HCT116 (cell line): Measurements from ENCODE around the gene ARF1. TPM values are rescaled to one million over a fixed set of nuclear protein-coding genes. Genes with fewer than 3 reads are reported as not detected.
A peak's percentile ranks its signal among the peaks of the same experiment; 100 is the strongest.

Experiments
- ATAC-seq: fragments of 200-7000 bp; cut with Tn5 transposase; 2 replicates; pipeline ENCODE4 v1.9.1; 2020; ENCODE audit warnings: mild to moderate bottlenecking, moderate library complexity
- BruUV-seq: library from RNA; stranded (reverse); fragments of 400-500 nt; replicated peaks from 2 replicates; lab custom pipeline; 2021; lab: Mats Ljungman, UMichigan
- CTCF ChIA-PET: fragments of 300-600 bp; sonication (Branson Sonifier 250); formaldehyde crosslinking; loops from one replicate; lab custom pipeline; 2021; ENCODE audit warnings: antibody characterized with exemption; lab: Charles Lee
- POLR2A ChIA-PET: fragments of 300-600, 350-600 bp; sonication (Branson Sonifier 250); formaldehyde crosslinking; loops from one replicate; lab custom pipeline; 2021; ENCODE audit warnings: antibody characterized with exemption; lab: Charles Lee
- RAD21 ChIA-PET, 2 experiments: fragments of 300-600 bp; sonication (Branson Sonifier 250); formaldehyde crosslinking; loops; one replicate each; lab custom pipeline; 2023; ENCODE audit warnings: low total read pairs in 2 of 2; ENCODE audit not compliant: uncharacterized antibody in 2 of 2, unreplicated experiment in 2 of 2, low non-redundant PET in 1 of 2; lab: Charles Lee
- DNase-seq: peaks from one replicate; pipeline ENCODE4 v3.0.0-alpha.2; 2010; ENCODE audit warnings: low read depth, low spot score
- H2AFZ ChIP-seq: fragments of 200-600 bp; shearing (Covaris generic), sonication (generic); 2 replicates; pipeline ENCODE4 v1.6.1; 2017; ENCODE audit warnings: low read depth, mixed run types, mixed read lengths, antibody characterized with exemption, low read length; ENCODE audit not compliant: poor library complexity, severe bottlenecking
- H3K27ac ChIP-seq: 2 replicates; pipeline ENCODE4 v1.5.1; 2012; ENCODE audit warnings: low read depth, low read length
- H3K27me3 ChIP-seq: fragments of 200-600 bp; sonication (generic); 2 replicates; pipeline ENCODE4 v1.6.1; 2016; ENCODE audit warnings: mixed run types, low read length, mixed read lengths; ENCODE audit not compliant: insufficient read depth
- H3K36me3 ChIP-seq, 2 experiments: fragments of 200-500 bp in 1 of 2; fragments of 200-600 bp in 1 of 2; sonication (Bioruptor generic) in 1 of 2; sonication (generic) in 1 of 2; 2 replicates each; pipeline versions ENCODE4 v1.5.1 to v1.6.1; 2014 to 2016; ENCODE audit warnings: low read length in 2 of 2, inconsistent platforms in 1 of 2, mixed read lengths in 1 of 2, mixed run types in 1 of 2; ENCODE audit not compliant: insufficient read depth in 2 of 2, control insufficient read depth in 1 of 2
- H3K4me1 ChIP-seq, 2 experiments: fragments of 200-600 bp in 1 of 2; sonication (generic) in 1 of 2; 2 replicates each; pipeline versions ENCODE4 v1.5.1 to v1.6.1; 2012 to 2017; ENCODE audit warnings: low read length in 2 of 2, inconsistent platforms in 1 of 2, mild to moderate bottlenecking in 1 of 2, mixed read lengths in 1 of 2, mixed run types in 1 of 2, moderate library complexity in 1 of 2; ENCODE audit not compliant: insufficient read depth in 2 of 2, control insufficient read depth in 1 of 2
- H3K4me2 ChIP-seq: fragments of 200-600 bp; sonication (generic); 2 replicates; pipeline ENCODE4 v1.6.1; 2017; ENCODE audit warnings: mixed run types, low read length, mixed read lengths
- H3K4me3 ChIP-seq, 2 experiments: fragments of 200-600 bp in 1 of 2; sonication (generic) in 1 of 2; replicated peaks in 1 of 2; 2 replicates each; pipeline ENCODE4 v1.5.1; 2011 to 2016; ENCODE audit warnings: low read length in 2 of 2, control low read depth in 1 of 2, low read depth in 1 of 2, mild to moderate bottlenecking in 1 of 2, mixed read lengths in 1 of 2, mixed run types in 1 of 2
- H3K79me2 ChIP-seq: fragments of 200-600 bp; sonication (generic); 2 replicates; pipeline ENCODE4 v1.6.1; 2017; ENCODE audit warnings: mild to moderate bottlenecking, mixed run types, low read length, moderate library complexity, mixed read lengths; ENCODE audit not compliant: insufficient read depth
- H3K9ac ChIP-seq: fragments of 200-600 bp; sonication (generic); 2 replicates; pipeline ENCODE4 v1.6.1; 2016; ENCODE audit warnings: low read length, mixed read lengths
- H3K9me2 ChIP-seq: fragments of 200-600 bp; sonication (generic), shearing (Covaris generic); 2 replicates; pipeline ENCODE4 v1.6.1; 2017; ENCODE audit warnings: mixed run types, mild to moderate bottlenecking, moderate library complexity; ENCODE audit not compliant: insufficient read depth
- H3K9me3 ChIP-seq, 2 experiments: fragments of 200-500 bp in 1 of 2; fragments of 200-600 bp in 1 of 2; sonication (Bioruptor generic) in 1 of 2; sonication (generic) in 1 of 2; 2 replicates each; pipeline ENCODE4 v1.6.1; 2014 to 2017; ENCODE audit warnings: low read length in 2 of 2, mixed read lengths in 2 of 2, inconsistent platforms in 1 of 2, low read depth in 1 of 2, mild to moderate bottlenecking in 1 of 2, mixed run types in 1 of 2, moderate library complexity in 1 of 2; ENCODE audit not compliant: control insufficient read depth in 1 of 2, insufficient read depth in 1 of 2
- H4K20me1 ChIP-seq: fragments of 200-600 bp; sonication (generic), shearing (Covaris generic); 2 replicates; pipeline ENCODE4 v1.6.1; 2017; ENCODE audit warnings: mixed run types, mild to moderate bottlenecking, moderate library complexity; ENCODE audit not compliant: insufficient read depth
- CBX3 ChIP-seq: IDR thresholded peaks from 2 replicates; pipeline ENCODE4 v1.6.1; 2012; ENCODE audit warnings: low read depth
- CTCF ChIP-seq, 3 experiments: fragments of 200-600 bp in 1 of 3; sonication (generic) in 1 of 3; IDR thresholded peaks in 2 of 3; conservative IDR thresholded peaks in 1 of 3; 2 replicates each; pipeline ENCODE4 v1.5.1; 2012 to 2017; ENCODE audit warnings: low read depth in 2 of 3, low read length in 2 of 3, antibody characterized with exemption in 1 of 3, borderline replicate concordance in 1 of 3, control low read depth in 1 of 3, mild to moderate bottlenecking in 1 of 3, mixed read lengths in 1 of 3, mixed run types in 1 of 3, moderate library complexity in 1 of 3; ENCODE audit not compliant: insufficient read depth in 1 of 3
- EGR1 ChIP-seq: IDR thresholded peaks from 2 replicates; pipeline ENCODE4 v1.6.1; 2012; ENCODE audit warnings: low read depth
- JUND ChIP-seq: IDR thresholded peaks from 2 replicates; pipeline ENCODE4 v1.6.1; 2012
- POLR2A ChIP-seq: IDR thresholded peaks from 2 replicates; pipeline ENCODE4 v1.7.0; 2011; ENCODE audit warnings: borderline replicate concordance; ENCODE audit not compliant: insufficient read depth, insufficient read length; ENCODE audit errors: extremely low read depth
- intact Hi-C: fragments of 100-400 bp; cut with micrococcal nuclease; formaldehyde crosslinking; loops from 2 replicates; pipeline ENCODE4 v1.10.0; 2022
- total RNA-seq: library from RNA; stranded (reverse); gene quantifications from one replicate; pipeline ENCODE4 v1.2.1, GENCODE V29; 2021; ENCODE audit not compliant: unreplicated experiment

Gene ARF1
- total RNA-seq, 1 experiment from 2014 or later, result 394 TPM

GRCh38 chr1:228139931-228140723 lies 57.6 kb downstream of the ARF1 start, which contains the start of gene GUK1 (continued):
- no peak for TF ChIP-seq CTCF (IDR thresholded peaks at IDR 0.05 in 2 of 3, conservative IDR thresholded peaks at IDR 0.05 in 1 of 3; ENCODE audit: borderline replicate concordance in 1 of 3, insufficient read depth in 1 of 3, low read depth in 2 of 3, low read length in 2 of 3)
- TF ChIP-seq JUND, result no peak; the same call in 1 of the 2 replicates
- peak; percentile 54 for TF ChIP-seq POLR2A
- TF ChIP-seq CBX3, result no peak
- peak; percentile 93 for TF ChIP-seq EGR1

DNA sequence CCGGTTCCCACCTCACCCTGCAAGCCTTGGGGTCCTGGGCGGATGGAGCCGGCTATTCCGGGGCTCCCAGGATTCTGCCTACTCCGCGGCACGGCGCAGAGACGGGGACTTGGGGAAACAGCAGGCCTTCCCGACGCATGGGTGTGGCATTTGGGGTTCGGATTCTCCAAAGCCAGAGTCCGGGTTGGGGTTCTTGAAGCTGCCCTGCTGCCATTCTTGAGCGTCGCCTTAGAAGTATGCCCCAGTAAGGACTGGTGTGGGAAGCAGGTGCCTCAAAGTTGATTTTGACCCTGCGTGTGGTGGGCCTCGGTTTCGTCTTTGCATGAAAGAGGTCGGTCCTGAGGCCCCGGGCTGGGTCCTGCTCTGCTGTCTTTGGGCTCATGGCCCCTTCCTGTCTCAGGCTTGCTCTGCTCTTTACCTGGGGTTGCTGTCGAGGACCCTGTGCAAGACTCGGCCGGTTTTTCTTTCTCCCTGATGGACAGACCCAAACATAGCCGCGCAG lies 58.3 kb downstream of the ARF1 start:
- ChIA-PET POLR2A (interaction anchor here (0.8 kb wide), 2 partner anchors 13 to 25 kb away, joined by 3 to 5 read pairs; partner anchors contain the start of gene IBA57), RAD21 (no interaction called here), CTCF (interaction anchor here (0.9 kb wide), 1 partner anchor 25 kb away, joined by 3 read pairs; the partner anchor contains the start of gene IBA57)
- no peak for DNase-seq
- TF ChIP-seq EGR1, result no peak
- intact Hi-C loops, result loop anchor here (1.0 to 2.0 kb wide), 2 partner anchors 25 to 32 kb away; partner anchors contain the start of genes IBA57 and MRPL55
- Histone ChIP-seq H3K9me3 (no peaks in the 10 kb centered on the region), H3K4me2 (peak overlapping the region; percentile 99), H3K79me2 (peaks cover 55% of the 10 kb centered on the region), H3K4me1 (peaks cover 0 to 17% of the 10 kb centered on the region in 2 experiments; a peak in 3 of 4 replicates), H3K27me3 (peaks cover 3% of the 10 kb centered on the region; the same call in 1 of the 2 replicates), H3K9ac (peak overlapping the region; percentile 93), H4K20me1 (no peaks in the 10 kb centered on the region), H3K9me2 (no peaks in the 10 kb centered on the region), H3K27ac (peak overlapping the region; percentile 79), H3K36me3 (no peaks in the 10 kb centered on the region), H3K4me3 (peak overlapping the region; percentile 98), H2AFZ (no peak overlapping the region)
- ATAC-seq, result no peak
- no TSS peak for BruUV-seq
